GM19328 (cell line): Measurements from ENCODE around the gene NDRG4.

Experiments
- ATAC-seq: cut with Tn5 transposase; IDR thresholded peaks from one replicate; pipeline ENCODE4 v1.9.1; 2021; ENCODE audit warnings: mild to moderate bottlenecking, moderate library complexity; ENCODE audit not compliant: unreplicated experiment

The NDRG4 gene

DNA sequence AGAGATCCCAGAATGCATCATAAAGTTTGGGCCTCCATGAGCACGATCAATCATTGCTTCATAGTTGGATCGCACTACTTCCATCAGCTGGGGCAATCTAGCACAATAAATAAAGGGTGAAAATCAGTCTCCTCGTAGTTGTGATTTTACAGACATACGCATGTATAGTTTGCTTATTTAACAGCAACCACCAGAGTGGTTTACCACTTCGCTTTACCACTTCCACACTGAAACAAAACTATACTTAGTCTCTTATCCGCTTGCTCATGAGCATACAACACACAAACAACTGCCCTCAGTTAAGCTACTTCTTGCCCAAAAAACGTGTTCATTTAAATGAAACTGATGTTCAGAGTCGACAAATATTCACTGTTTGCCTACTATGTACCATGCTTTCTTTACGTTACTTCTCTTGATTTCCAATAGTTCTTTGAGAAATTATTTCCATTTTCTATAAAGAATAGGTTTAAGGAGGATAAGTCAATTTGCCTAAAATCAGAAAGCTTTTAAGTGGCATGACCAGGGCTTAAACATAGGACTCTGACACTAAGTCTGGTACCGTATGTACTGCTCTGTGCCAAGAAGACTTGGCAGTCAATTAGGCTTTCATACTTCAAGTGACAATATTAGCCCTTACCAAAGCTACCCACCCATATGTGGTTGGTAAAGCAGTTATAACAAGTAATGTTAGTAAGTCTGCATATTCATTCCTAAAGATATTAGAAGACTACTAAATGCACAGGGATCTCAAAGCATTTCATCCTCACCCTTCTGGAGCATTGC lies 37.4 kb downstream of the NDRG4 start:
- no peak for ATAC-seq

DNA sequence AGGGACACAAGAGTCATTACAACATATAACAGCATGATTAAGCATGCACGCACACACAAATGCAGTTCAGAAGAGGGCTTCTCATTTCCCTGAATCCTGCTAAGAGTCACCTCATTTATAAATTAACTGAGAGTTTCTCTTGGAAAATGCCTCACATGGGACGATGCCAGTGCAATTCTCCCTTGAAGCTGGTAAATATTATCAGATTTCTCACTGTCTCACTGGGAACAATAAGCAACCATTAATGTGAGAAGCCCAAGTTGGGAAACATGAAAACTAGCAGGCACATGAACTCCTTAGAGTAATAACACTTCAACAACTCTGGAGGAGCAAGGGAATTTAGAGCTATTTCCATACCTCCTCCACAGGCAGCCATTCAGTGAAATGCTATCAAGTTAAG lies 41.8 kb downstream of the NDRG4 start:
- ATAC-seq, result no peak

DNA sequence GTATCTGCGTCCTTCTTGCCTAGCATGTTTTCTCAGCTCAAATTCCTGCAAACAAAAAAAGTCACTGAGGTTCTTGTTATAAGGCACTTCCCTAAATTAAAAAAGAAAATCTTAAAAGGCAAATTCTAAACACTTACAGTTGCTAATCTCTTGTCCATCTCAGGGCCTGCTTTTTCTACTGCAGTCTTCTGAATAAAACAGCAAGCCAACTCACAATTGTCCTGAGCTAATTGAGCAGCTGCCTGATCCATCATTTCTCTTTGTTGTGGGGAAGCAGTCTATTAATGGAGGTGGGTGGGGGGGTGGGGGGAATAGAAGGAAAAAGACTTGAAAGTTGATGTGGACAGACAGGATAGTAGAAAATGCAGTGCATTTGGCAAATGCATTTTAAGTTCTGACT lies 42.3 kb downstream of the NDRG4 start:
- ATAC-seq, result no peak

DNA sequence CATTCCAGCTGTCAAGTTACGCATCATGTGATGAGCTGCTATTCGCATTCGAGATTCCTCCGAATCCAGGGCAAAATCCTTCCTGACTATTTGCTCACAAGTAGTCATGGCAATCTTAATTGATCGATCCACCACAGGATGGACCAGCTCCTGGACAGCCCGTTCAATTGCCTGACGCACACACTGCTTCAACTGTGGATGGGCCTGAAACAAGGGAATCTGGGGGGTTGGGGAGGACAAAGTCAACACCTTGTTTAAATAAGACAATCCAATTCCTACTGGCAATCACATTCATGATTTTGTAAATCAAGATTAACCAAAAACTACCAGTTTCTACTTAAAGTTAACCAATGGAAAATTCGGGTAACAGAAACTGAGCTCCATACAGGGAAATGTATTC lies 43.7 kb downstream of the NDRG4 start:
- no peak for ATAC-seq

DNA sequence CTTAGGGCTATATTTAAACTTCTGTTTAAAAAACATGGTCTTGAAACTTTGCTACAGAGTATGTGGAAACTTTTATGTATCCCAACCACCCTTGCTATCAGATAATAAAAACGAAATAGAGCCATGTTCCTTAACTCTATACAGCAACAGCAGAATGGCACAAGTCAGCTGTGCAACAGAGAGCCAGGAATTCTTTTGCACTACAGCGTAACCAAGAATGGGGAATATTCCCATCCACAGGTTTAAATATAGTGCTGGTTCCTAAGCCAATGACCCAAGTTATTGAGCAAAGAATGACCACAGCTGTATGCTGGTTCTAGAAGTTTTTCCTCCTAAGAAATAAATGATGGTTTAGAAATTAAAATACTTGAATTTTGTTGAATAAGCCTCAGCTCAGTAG lies 48.4 kb downstream of the NDRG4 start:
- no peak for ATAC-seq

DNA sequence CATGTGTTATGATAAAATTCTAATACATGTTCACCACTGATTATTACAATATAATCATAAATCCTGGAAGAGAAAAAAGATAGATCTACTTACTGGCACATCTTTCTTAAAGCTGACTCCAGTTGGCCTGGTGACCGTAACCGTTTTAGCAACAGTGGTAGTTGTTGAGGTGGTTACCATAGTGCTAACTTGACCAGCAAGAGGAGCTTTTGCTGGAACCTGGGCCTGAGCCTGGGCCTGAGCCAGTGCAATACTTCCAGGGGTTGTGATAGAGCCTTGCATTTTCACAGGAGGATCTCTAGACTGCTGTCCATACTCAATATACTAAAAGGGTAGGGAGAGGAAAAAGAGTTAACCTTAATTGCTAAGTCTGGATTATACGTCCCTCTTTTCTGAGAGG lies 51.6 kb downstream of the NDRG4 start:
- no peak for ATAC-seq

DNA sequence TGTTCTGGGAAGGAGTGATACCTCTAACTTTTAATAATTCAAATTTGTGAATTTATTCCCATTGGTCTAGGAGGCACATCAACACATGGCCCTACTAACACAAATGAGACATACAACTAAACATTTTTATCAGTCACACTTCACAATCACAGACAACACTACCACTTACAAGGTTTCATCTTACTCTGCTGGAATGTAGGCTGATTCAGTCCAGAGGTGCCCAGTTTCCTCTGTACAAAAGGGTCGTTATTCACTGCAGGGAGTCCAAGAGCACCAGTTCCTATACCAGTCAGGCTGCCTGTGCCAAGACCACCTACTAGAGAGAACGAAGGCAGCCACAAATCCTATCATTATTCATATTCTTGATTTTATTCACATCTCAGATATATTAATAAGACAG lies 56.7 kb downstream of the NDRG4 start:
- no peak for ATAC-seq
